ENCODE data around the gene NBPF12. TPM values are rescaled to one million over a fixed set of nuclear protein-coding genes. Genes with fewer than 3 reads are reported as not detected.
"Not testable (repeated sequence)": the region's sequence is repeated elsewhere in the genome, so short reads cannot be mapped to it uniquely, and the experiment has no call there.

Gene NBPF12
- total RNA-seq, 2 donors from 2014 or later: 30.7 to 33.9 TPM

- H3K4me1 Mint-ChIP-seq; H3K4me3 Mint-ChIP-seq; H3K36me3 ChIP-seq (ENCODE audit: control insufficient read depth, insufficient read depth, low read length); H3K9me3 Mint-ChIP-seq; H3K9me3 ChIP-seq (ENCODE audit: control insufficient read depth, low read length); DNase-seq; H3K9ac ChIP-seq (ENCODE audit: extremely low read depth, low read length, poor library complexity, severe bottlenecking); H3K27ac ChIP-seq (ENCODE audit: low read depth, low read length); H3K4me1 ChIP-seq (ENCODE audit: control insufficient read depth, insufficient read depth, low read length); H3K27me3 ChIP-seq (ENCODE audit: control insufficient read depth, insufficient read depth, low read length, poor library complexity, severe bottlenecking); H3K27me3 Mint-ChIP-seq (ENCODE audit: insufficient read depth); H3K4me3 ChIP-seq (ENCODE audit: low read length); H3K27ac Mint-ChIP-seq: not testable (repeated sequence)
- H3K36me3 Mint-ChIP-seq (ENCODE audit: low read depth): peaks cover 12% of the 10 kb centered on the region
- WGBS, 2 experiments (ENCODE audit: insufficient coverage in 1 of 2, insufficient read length in 1 of 2): no CpG with 5 or more reads among the region's 2 CpGs
Observed at GRCh38 chr1:146987502-146987901, 49.4 kb downstream of the NBPF12 start.

DNA sequence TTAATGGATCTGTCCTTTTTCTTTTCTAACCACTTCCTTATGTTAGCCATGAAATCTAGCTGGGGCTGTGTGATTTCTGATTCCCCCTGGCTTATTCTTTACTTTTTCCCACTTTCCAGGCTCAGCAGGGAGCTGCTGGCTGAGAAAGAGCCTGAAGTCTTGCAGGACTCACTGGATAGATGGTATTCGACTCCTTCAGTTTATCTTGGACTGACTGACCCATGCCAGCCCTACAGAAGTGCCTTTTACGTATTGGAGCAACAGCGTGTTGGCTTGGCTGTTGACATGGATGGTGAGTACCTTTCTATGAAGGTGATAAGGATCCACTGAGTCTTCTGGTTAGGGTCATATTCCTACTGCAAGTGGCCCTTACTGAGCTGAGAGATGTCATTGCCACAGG lies 51.3 kb downstream of the NBPF12 start:
- H3K9me3 ChIP-seq (ENCODE audit: control insufficient read depth, low read length); H3K4me1 Mint-ChIP-seq; H3K27me3 ChIP-seq (ENCODE audit: control insufficient read depth, insufficient read depth, low read length, poor library complexity, severe bottlenecking); H3K27ac ChIP-seq (ENCODE audit: low read depth, low read length); H3K4me1 ChIP-seq (ENCODE audit: control insufficient read depth, insufficient read depth, low read length); H3K4me3 ChIP-seq (ENCODE audit: low read length); H3K27me3 Mint-ChIP-seq (ENCODE audit: insufficient read depth); H3K36me3 ChIP-seq (ENCODE audit: control insufficient read depth, insufficient read depth, low read length); H3K4me3 Mint-ChIP-seq; H3K27ac Mint-ChIP-seq; H3K9me3 Mint-ChIP-seq; DNase-seq; H3K9ac ChIP-seq (ENCODE audit: extremely low read depth, low read length, poor library complexity, severe bottlenecking): not testable (repeated sequence)
- 74% methylated on average over 2 of the region's 3 CpGs; no CpG with 5 or more reads in 1 of the 2 experiments for WGBS, 2 experiments (ENCODE audit: insufficient coverage in 1 of 2, insufficient read length in 1 of 2)
- peaks cover 17% of the 10 kb centered on the region for H3K36me3 Mint-ChIP-seq (ENCODE audit: low read depth)

- WGBS, 2 experiments (ENCODE audit: insufficient coverage in 1 of 2, insufficient read length in 1 of 2): no CpG with 5 or more reads among the region's 1 CpG
- H3K4me3 ChIP-seq (ENCODE audit: low read length); H3K4me1 Mint-ChIP-seq; H3K36me3 ChIP-seq (ENCODE audit: control insufficient read depth, insufficient read depth, low read length); H3K36me3 Mint-ChIP-seq (ENCODE audit: low read depth); H3K27me3 ChIP-seq (ENCODE audit: control insufficient read depth, insufficient read depth, low read length, poor library complexity, severe bottlenecking); H3K4me1 ChIP-seq (ENCODE audit: control insufficient read depth, insufficient read depth, low read length); H3K4me3 Mint-ChIP-seq; H3K27ac Mint-ChIP-seq; DNase-seq; H3K27ac ChIP-seq (ENCODE audit: low read depth, low read length); H3K9me3 ChIP-seq (ENCODE audit: control insufficient read depth, low read length); H3K9ac ChIP-seq (ENCODE audit: extremely low read depth, low read length, poor library complexity, severe bottlenecking): not testable (repeated sequence)
- Mint-ChIP-seq H3K9me3 (peaks cover 21% of the 10 kb centered on the region), H3K27me3 (ENCODE audit: insufficient read depth) (peaks cover 23% of the 10 kb centered on the region)
Observed at GRCh38 chr1:147008495-147008894, 70.4 kb downstream of the NBPF12 start.

- WGBS, 2 experiments (ENCODE audit: insufficient coverage in 1 of 2, insufficient read length in 1 of 2): 88 to 89% methylated on average over 3 to 4 of the region's 4 CpGs
- not testable (repeated sequence) for H3K36me3 ChIP-seq (ENCODE audit: control insufficient read depth, insufficient read depth, low read length)
Observed at GRCh38 chr1:147026975-147027374, 88.9 kb downstream of the NBPF12 start.

GRCh38 chr1:147030066-147030653 lies 92.0 kb downstream of the NBPF12 start:
- H3K9me3 ChIP-seq (ENCODE audit: control insufficient read depth, low read length); H3K9me3 Mint-ChIP-seq; H3K36me3 Mint-ChIP-seq (ENCODE audit: low read depth); H3K36me3 ChIP-seq (ENCODE audit: control insufficient read depth, insufficient read depth, low read length); H3K4me3 Mint-ChIP-seq; H3K4me1 ChIP-seq (ENCODE audit: control insufficient read depth, insufficient read depth, low read length); H3K4me3 ChIP-seq (ENCODE audit: low read length); H3K27ac Mint-ChIP-seq; H3K27me3 ChIP-seq (ENCODE audit: control insufficient read depth, insufficient read depth, low read length, poor library complexity, severe bottlenecking); H3K9ac ChIP-seq (ENCODE audit: extremely low read depth, low read length, poor library complexity, severe bottlenecking); H3K4me1 Mint-ChIP-seq; H3K27ac ChIP-seq (ENCODE audit: low read depth, low read length); DNase-seq: not testable (repeated sequence)
- WGBS, 2 experiments (ENCODE audit: insufficient coverage in 1 of 2, insufficient read length in 1 of 2): 94% methylated on average over 3 of the region's 4 CpGs; no CpG with 5 or more reads in 1 of the 2 experiments
- H3K27me3 Mint-ChIP-seq (ENCODE audit: insufficient read depth): peaks cover 24% of the 10 kb centered on the region

More at GRCh38 chr1:147026975-147027374, 88.9 kb downstream of the NBPF12 start:
- H3K27me3 ChIP-seq (ENCODE audit: control insufficient read depth, insufficient read depth, low read length, poor library complexity, severe bottlenecking); DNase-seq; H3K4me3 Mint-ChIP-seq; H3K27ac Mint-ChIP-seq; H3K36me3 Mint-ChIP-seq (ENCODE audit: low read depth); H3K9me3 ChIP-seq (ENCODE audit: control insufficient read depth, low read length); H3K9me3 Mint-ChIP-seq; H3K4me1 ChIP-seq (ENCODE audit: control insufficient read depth, insufficient read depth, low read length); H3K4me3 ChIP-seq (ENCODE audit: low read length); H3K4me1 Mint-ChIP-seq; H3K9ac ChIP-seq (ENCODE audit: extremely low read depth, low read length, poor library complexity, severe bottlenecking); H3K27ac ChIP-seq (ENCODE audit: low read depth, low read length): not testable (repeated sequence)
- peaks cover 17% of the 10 kb centered on the region for H3K27me3 Mint-ChIP-seq (ENCODE audit: insufficient read depth)
